MM.1S (cell line): Measurements from ENCODE around the gene SYTL5.

Experiments used
- DNase-seq: peaks from one replicate; pipeline ENCODE4 v3.0.0-alpha.2; 2015
- H2AFZ ChIP-seq: fragments of 300-600 bp; sonication (generic); 2 replicates; pipeline ENCODE4 v1.6.0; 2016; ENCODE audit warnings: antibody characterized with exemption, low read length
- H3F3A ChIP-seq: fragments of 300-600 bp; sonication (generic); 2 replicates; pipeline ENCODE4 v1.6.1; 2016; ENCODE audit warnings: mild to moderate bottlenecking, antibody characterized with exemption, low read length, moderate library complexity, mixed read lengths; ENCODE audit not compliant: insufficient read depth
- H3K27ac ChIP-seq: fragments of 300-600 bp; sonication (generic); 2 replicates; pipeline ENCODE4 v1.5.1; 2016; ENCODE audit warnings: mild to moderate bottlenecking, low read length
- H3K27me3 ChIP-seq: fragments of 300-600 bp; sonication (generic); replicated peaks from 2 replicates; pipeline ENCODE4 v1.6.0; 2016; ENCODE audit warnings: low read length; ENCODE audit not compliant: insufficient read depth
- H3K36me3 ChIP-seq: fragments of 300-600 bp; sonication (generic); replicated peaks from 2 replicates; pipeline ENCODE4 v1.6.1; 2016; ENCODE audit warnings: mild to moderate bottlenecking, low read length, mixed read lengths; ENCODE audit not compliant: insufficient read depth
- H3K4me1 ChIP-seq: fragments of 300-600 bp; sonication (generic); 2 replicates; pipeline ENCODE4 v1.6.1; 2016; ENCODE audit warnings: low read length, mixed read lengths
- H3K4me2 ChIP-seq: fragments of 300-600 bp; sonication (generic); 2 replicates; pipeline ENCODE4 v1.6.0; 2016; ENCODE audit warnings: low read depth, low read length
- H3K4me3 ChIP-seq: fragments of 300-600 bp; sonication (generic); 2 replicates; pipeline ENCODE4 v1.5.1; 2016; ENCODE audit warnings: low read length, mixed read lengths
- H3K79me2 ChIP-seq: fragments of 300-600 bp; sonication (generic); 2 replicates; pipeline ENCODE4 v1.6.1; 2016; ENCODE audit warnings: mixed run types, low read length, mixed read lengths
- H3K9ac ChIP-seq: fragments of 300-600 bp; sonication (generic); 2 replicates; pipeline ENCODE4 v1.6.1; 2016; ENCODE audit warnings: low read length, mixed read lengths
- H3K9me2 ChIP-seq: fragments of 300-600 bp; sonication (generic); replicated peaks from 2 replicates; pipeline ENCODE4 v1.6.1; 2016; ENCODE audit warnings: mild to moderate bottlenecking, low read length, mixed read lengths; ENCODE audit not compliant: insufficient read depth
- H3K9me3 ChIP-seq: fragments of 300-600 bp; sonication (generic); replicated peaks from 2 replicates; pipeline ENCODE4 v1.6.1; 2016; ENCODE audit warnings: mild to moderate bottlenecking, low read length, mixed read lengths; ENCODE audit not compliant: insufficient read depth
- H4K20me1 ChIP-seq: fragments of 300-600 bp; sonication (generic); 2 replicates; pipeline ENCODE4 v1.6.1; 2016; ENCODE audit warnings: mild to moderate bottlenecking, low read length, moderate library complexity, mixed read lengths; ENCODE audit not compliant: insufficient read depth
- EZH2 ChIP-seq: fragments of 300-600 bp; sonication (generic); optimal IDR thresholded peaks from 2 replicates; pipeline ENCODE3; 2017; ENCODE audit warnings: low read depth, mild to moderate bottlenecking, antibody characterized with exemption, low read length, mixed read lengths
- EZH2phosphoT487 ChIP-seq: fragments of 300-600 bp; sonication (generic); IDR thresholded peaks from 2 replicates; pipeline ENCODE4 v1.6.1; 2018; ENCODE audit warnings: antibody characterized with exemption, low read length
- TF ChIP-seq, protein P1 (sequence below): fragments of 300-600 bp; sonication (generic); IDR thresholded peaks from 2 replicates; pipeline ENCODE4 v1.5.1; 2016; ENCODE audit warnings: antibody characterized with exemption, low read length, mixed read lengths

Gene SYTL5

GRCh38 chrX:38154818-38155217, 148.5 kb downstream of the SYTL5 start:
- TF ChIP-seq, protein P1, sequence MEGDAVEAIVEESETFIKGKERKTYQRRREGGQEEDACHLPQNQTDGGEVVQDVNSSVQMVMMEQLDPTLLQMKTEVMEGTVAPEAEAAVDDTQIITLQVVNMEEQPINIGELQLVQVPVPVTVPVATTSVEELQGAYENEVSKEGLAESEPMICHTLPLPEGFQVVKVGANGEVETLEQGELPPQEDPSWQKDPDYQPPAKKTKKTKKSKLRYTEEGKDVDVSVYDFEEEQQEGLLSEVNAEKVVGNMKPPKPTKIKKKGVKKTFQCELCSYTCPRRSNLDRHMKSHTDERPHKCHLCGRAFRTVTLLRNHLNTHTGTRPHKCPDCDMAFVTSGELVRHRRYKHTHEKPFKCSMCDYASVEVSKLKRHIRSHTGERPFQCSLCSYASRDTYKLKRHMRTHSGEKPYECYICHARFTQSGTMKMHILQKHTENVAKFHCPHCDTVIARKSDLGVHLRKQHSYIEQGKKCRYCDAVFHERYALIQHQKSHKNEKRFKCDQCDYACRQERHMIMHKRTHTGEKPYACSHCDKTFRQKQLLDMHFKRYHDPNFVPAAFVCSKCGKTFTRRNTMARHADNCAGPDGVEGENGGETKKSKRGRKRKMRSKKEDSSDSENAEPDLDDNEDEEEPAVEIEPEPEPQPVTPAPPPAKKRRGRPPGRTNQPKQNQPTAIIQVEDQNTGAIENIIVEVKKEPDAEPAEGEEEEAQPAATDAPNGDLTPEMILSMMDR, result no peak
- TF ChIP-seq EZH2 (no peak), EZH2phosphoT487 (no peak)
- Histone ChIP-seq H3K27ac (no peak overlapping the region), H3K4me2 (no peak overlapping the region), H3K4me3 (no peak overlapping the region), H2AFZ (no peak overlapping the region), H3K9me3 (no peaks in the 10 kb centered on the region), H3F3A (no peaks in the 10 kb centered on the region), H4K20me1 (no peaks in the 10 kb centered on the region), H3K27me3 (no peaks in the 10 kb centered on the region), H3K9ac (no peak overlapping the region), H3K36me3 (no peaks in the 10 kb centered on the region), H3K4me1 (no peaks in the 10 kb centered on the region), H3K79me2 (no peaks in the 10 kb centered on the region), H3K9me2 (no peaks in the 10 kb centered on the region)
- no peak for DNase-seq

DNA sequence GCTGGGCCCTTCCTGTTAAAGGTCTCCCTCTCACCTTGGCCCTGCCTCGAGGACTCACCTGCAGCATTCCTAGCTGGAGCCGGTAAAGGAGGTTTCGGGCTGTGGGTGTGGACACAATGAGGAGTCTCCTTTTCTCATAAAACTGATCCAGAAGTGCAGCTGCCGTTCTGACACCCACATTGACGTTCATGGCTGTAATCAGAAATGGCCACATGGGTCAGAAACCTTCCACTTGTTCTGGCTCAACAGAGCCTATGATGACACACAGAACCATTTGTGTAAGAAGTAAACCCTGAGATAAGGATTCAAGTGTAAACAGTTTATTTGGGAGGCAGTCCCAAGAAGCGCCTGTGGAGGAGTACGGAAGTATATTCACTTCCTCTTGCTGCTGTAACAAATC, 150.5 kb downstream of the SYTL5 start:
- Histone ChIP-seq H3K4me3 (no peak overlapping the region), H3K9ac (no peak overlapping the region), H3K27me3 (no peaks in the 10 kb centered on the region), H3K27ac (no peak overlapping the region), H3F3A (no peaks in the 10 kb centered on the region), H3K4me2 (no peak overlapping the region), H3K79me2 (no peaks in the 10 kb centered on the region), H3K9me3 (no peaks in the 10 kb centered on the region), H4K20me1 (no peaks in the 10 kb centered on the region), H2AFZ (no peak overlapping the region), H3K4me1 (no peaks in the 10 kb centered on the region), H3K36me3 (no peaks in the 10 kb centered on the region), H3K9me2 (no peaks in the 10 kb centered on the region)
- TF ChIP-seq EZH2 (no peak), EZH2phosphoT487 (no peak)
- TF ChIP-seq, protein P1, result no peak
- no peak for DNase-seq

DNA sequence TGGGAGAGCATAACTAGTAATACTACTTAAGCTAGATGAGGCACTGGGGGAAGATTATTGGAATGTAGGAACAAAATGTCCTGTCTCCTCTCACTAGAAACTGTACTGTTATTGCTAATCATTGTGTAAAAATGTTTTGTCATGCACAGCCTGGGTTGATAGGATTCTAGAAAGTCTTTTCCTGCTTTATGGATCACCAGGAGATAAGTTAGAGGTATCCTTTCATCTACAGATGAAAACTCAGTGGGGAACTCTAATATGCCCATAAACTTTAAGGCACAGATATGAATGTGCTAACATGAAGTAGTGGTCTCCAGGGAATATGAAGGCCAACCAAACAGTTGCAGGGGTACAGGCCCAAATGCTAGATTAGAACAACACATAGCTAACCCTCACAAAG, 156.8 kb downstream of the SYTL5 start:
- Histone ChIP-seq H3F3A (no peaks in the 10 kb centered on the region), H3K36me3 (no peaks in the 10 kb centered on the region), H3K4me2 (no peak overlapping the region), H3K9me3 (no peaks in the 10 kb centered on the region), H3K27ac (no peak overlapping the region), H2AFZ (no peak overlapping the region), H3K4me1 (no peaks in the 10 kb centered on the region), H4K20me1 (no peaks in the 10 kb centered on the region), H3K9ac (no peak overlapping the region), H3K9me2 (no peaks in the 10 kb centered on the region), H3K27me3 (no peaks in the 10 kb centered on the region), H3K79me2 (no peaks in the 10 kb centered on the region), H3K4me3 (no peak overlapping the region)
- no peak for TF ChIP-seq EZH2
- no peak for DNase-seq

DNA sequence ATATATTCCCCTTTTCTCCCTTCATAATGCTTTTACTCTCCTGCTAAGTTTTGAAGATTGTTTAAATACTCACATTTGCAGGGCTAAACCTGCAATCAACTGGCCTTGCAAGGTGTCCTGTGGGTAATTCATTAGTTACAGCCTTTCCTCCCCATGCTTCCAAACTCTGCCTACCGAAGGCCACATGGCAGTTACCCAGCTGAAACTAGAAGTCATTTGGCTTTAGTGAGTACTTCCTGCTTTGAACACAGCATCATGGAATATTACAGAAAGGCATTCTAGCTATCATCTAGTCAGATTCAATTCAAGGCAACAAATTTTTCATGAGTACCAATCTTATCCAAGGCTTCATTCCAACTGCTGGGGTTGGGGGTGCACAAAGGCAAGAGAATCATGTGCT, 158.7 kb downstream of the SYTL5 start:
- H3F3A ChIP-seq, result no peaks in the 10 kb centered on the region
- no peak overlapping the region for H3K9ac ChIP-seq
- DNase-seq, result no peak
- H3K27me3 ChIP-seq, result no peaks in the 10 kb centered on the region
- H2AFZ ChIP-seq, result no peak overlapping the region
- no peak overlapping the region for H3K27ac ChIP-seq
- no peak overlapping the region for H3K4me2 ChIP-seq
- no peaks in the 10 kb centered on the region for H3K79me2 ChIP-seq
- TF ChIP-seq EZH2phosphoT487 (no peak), EZH2 (no peak)
- TF ChIP-seq, protein P1, result no peak
- H3K4me1 ChIP-seq, result no peaks in the 10 kb centered on the region
- H3K9me2 ChIP-seq, result no peaks in the 10 kb centered on the region
- H3K4me3 ChIP-seq, result no peak overlapping the region
- no peaks in the 10 kb centered on the region for H3K9me3 ChIP-seq
- no peaks in the 10 kb centered on the region for H3K36me3 ChIP-seq
- H4K20me1 ChIP-seq, result no peaks in the 10 kb centered on the region
